GM21526 (cell line): ENCODE results near the gene MAP3K13.

Experiments
- ATAC-seq: cut with Tn5 transposase; IDR thresholded peaks from one replicate; pipeline ENCODE4 v1.9.1; 2021; ENCODE audit warnings: moderate library complexity; ENCODE audit not compliant: unreplicated experiment, low FRiP score

The MAP3K13 gene, protein sequence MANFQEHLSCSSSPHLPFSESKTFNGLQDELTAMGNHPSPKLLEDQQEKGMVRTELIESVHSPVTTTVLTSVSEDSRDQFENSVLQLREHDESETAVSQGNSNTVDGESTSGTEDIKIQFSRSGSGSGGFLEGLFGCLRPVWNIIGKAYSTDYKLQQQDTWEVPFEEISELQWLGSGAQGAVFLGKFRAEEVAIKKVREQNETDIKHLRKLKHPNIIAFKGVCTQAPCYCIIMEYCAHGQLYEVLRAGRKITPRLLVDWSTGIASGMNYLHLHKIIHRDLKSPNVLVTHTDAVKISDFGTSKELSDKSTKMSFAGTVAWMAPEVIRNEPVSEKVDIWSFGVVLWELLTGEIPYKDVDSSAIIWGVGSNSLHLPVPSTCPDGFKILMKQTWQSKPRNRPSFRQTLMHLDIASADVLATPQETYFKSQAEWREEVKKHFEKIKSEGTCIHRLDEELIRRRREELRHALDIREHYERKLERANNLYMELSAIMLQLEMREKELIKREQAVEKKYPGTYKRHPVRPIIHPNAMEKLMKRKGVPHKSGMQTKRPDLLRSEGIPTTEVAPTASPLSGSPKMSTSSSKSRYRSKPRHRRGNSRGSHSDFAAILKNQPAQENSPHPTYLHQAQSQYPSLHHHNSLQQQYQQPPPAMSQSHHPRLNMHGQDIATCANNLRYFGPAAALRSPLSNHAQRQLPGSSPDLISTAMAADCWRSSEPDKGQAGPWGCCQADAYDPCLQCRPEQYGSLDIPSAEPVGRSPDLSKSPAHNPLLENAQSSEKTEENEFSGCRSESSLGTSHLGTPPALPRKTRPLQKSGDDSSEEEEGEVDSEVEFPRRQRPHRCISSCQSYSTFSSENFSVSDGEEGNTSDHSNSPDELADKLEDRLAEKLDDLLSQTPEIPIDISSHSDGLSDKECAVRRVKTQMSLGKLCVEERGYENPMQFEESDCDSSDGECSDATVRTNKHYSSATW

GRCh38 chr3:185362850-185363661, at the start of gene MAP3K13:
Gene MAP3K13 (plus strand): TSS chr3:185363136. CDS start chr3:185428582, 65,446 bp downstream.
- peak; percentile 92 for ATAC-seq

DNA sequence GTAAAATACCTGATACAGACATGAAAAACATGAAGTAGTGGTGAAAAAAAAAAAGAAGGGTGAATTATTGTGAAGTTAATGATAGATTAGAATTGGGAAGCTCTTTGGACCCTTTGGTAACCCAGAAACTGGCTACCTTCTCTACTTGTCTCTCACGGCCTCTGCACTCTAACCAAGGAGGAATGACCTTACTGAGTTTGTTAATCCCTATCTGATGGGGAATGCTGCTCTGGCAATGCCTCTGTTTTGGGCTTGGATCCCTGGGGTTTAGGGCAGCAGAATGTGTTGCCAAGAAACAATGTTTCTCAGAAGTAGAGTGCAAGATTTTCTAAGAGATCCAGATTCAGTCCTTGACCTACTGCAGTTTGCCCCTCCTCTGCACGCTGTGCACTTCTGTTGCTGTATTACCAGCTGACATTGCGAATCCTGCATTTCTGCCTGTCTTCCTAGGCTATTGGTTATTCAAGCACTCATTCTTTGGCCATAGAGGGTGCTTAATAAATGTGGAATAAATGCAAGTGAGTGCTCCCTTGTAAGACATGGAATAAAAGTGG, 49.2 kb upstream of the MAP3K13 start:
- no peak for ATAC-seq

- ATAC-seq, result no peak
Observed at GRCh38 chr3:185316740-185317412, 46.1 kb upstream of the MAP3K13 start.

GRCh38 chr3:185317674-185318073, 45.3 kb upstream of the MAP3K13 start:
- no peak for ATAC-seq

- ATAC-seq, result no peak
Observed at GRCh38 chr3:185318141-185318540, 44.8 kb upstream of the MAP3K13 start.

DNA sequence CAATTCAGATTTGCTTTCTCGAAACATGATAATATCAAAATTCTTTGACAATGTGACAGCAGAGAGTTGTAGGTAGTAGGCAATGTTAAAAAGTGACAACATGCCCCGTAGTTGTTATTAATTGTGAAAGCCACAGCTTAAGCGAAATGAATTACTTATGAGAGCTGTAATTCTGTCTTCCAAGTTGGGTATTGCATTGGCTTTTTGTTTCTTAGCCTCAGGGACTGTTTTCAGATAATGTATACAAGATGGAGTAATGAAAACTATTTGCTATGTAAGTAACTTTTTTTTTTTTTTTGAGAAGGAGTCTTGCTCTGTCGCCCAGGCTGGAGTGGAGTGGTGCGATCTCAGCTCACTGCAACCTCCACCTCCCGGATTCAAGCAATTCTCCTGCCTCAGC, 43.1 kb upstream of the MAP3K13 start:
- ATAC-seq, result no peak

DNA sequence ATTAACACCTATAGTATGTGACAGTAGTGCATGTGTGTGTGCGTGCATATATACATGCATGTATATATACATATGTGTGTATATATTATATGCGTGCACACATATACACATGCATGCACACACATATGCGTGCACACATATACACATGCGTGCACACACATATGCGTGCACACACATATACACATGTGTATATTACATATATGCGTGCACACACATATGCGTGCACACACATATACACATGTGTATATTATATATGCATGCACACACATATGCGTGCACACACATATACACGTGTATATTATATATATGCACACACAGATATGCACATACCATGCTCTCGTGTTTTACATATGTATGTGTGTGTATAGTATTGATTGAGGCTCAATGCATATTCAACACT, 42.0 kb upstream of the MAP3K13 start:
- no peak for ATAC-seq

DNA sequence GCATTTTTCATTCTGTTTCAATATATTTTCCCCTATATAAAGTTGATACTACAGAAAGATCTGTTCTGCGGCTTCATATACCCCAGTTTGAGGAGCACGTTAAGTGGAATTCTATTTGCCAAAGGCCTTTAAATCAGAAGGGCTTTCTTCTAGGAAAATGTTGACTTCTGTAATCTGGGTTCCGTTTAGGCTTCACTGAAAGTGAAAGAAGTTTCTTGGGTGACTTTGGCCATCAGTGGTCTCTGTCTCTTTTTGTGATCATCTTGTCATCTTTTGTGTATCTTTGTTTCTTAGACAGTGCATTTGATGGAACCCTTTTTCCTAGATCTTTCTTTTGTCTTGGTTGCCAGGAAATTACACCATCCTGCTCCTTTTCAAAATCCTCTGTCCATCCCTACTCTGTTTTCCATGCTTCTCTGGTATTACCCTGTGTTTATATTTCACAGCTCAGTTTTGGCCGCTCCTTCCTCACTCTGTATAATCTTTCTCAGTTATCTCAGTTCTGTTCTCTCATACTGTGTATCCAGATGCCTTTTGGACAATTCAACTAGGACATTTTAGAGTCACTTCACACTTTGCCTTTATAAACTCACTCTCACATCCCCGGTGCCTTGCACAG, 40.7 kb upstream of the MAP3K13 start:
- ATAC-seq, result no peak

GRCh38 chr3:185325946-185326791, 36.8 kb upstream of the MAP3K13 start:
- ATAC-seq, result no peak

DNA sequence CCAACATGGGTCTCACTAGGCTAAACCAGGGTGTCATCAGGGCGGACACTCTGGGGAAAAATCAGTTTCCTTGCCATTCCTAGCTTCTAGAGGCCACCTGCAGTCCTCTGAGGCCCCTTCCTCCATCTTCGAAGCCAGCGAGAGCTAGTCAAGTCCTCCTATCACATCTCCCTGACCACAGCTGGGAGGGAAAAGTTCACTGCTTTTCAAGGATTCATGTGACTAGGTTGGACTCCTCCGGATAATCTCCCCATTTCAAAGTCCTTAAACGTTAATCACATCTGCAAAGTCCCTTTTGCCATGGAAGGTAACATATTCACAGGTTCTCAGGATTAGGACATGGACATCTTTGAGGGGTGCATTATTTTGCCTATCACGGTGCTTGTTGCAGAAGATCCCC, 35.9 kb upstream of the MAP3K13 start:
- ATAC-seq, result no peak

DNA sequence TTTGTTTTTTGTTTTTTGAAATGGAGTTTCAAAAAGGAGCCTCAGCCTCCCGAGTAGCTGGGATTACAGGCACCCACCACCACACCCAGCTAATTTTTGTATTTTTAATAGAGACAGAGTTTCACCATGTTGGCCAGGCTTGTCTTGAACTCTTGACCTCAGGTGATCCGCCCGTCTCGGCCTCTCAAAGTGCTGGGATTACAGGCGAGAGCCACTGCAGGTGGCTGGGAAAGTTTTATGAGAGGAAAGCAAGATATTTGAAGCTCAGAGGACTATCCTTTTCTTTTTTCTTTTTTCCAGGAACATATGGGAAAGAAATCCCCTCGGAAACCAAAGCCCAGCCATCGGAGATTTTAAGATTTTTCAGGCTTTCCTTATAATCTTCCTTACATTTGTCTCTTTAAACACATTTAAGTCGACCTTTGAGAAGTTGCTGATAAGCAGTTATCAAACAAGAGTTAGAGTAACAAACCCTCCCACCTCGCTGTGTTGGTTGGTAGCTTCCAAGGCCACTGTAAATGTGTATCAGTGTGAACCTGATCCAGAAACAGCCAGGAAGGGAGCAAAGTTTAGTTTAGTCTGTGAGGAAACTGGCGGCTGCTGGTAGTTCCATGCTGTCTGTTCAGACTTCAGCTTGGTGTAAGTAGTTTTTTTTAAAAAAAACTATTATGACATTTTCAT, 34.5 kb upstream of the MAP3K13 start:
- ATAC-seq, result no peak

DNA sequence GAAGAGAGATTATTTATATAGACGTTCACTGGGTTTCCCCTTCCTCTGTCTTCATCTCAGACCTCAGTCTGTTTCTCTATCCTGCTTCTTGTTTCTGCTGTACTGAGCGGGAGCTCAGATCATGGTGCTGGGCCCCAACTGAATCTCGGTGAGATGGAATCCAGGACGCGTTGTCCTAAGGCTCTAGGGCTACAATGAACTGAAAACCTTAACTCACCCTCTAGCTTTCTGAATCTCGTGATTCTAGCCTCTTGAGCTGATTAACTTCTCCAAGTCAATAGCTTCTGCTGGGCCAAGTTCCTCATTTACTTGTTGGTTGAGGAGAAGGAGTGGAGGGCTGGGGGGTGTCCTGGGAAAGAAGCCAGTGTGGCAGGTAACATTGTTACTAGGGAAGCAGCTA, 32.7 kb upstream of the MAP3K13 start:
- no peak for ATAC-seq

- no peak for ATAC-seq
Observed at GRCh38 chr3:185330644-185331043, 32.3 kb upstream of the MAP3K13 start.

DNA sequence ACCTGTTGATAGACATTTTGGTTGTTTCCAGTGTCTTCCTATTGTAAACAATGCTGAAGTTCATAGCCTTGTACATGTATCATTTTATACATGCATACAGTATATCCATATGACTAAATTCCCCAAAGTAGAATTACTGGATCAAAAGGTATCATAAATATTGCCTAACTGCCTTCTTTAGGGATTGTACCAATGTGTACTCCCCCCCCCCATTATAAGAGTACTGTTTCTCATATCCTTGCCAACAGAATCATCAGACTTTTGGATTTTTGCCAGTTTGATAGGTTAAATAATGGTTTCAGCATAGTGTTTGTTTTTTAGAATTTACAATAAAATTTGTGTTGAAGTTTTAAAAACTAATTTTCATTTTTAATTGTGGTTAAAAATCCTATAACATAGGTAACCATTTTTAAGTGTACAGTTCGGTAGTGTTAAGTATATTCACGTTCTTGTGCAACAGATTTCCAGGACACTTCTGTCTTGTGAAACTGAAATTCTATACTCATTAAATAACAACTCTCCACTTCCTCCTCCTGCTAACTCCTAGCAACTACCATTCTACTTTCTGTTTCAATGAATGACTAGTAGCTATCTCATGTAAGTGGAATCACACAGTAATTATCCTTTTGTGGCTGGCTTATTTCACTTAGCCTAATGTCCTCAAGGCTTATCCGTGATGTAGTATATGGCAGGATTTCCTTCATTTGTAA, 30.8 kb upstream of the MAP3K13 start:
- ATAC-seq, result peak; percentile 95

- no peak for ATAC-seq
Observed at GRCh38 chr3:185335799-185336198, 27.1 kb upstream of the MAP3K13 start.

DNA sequence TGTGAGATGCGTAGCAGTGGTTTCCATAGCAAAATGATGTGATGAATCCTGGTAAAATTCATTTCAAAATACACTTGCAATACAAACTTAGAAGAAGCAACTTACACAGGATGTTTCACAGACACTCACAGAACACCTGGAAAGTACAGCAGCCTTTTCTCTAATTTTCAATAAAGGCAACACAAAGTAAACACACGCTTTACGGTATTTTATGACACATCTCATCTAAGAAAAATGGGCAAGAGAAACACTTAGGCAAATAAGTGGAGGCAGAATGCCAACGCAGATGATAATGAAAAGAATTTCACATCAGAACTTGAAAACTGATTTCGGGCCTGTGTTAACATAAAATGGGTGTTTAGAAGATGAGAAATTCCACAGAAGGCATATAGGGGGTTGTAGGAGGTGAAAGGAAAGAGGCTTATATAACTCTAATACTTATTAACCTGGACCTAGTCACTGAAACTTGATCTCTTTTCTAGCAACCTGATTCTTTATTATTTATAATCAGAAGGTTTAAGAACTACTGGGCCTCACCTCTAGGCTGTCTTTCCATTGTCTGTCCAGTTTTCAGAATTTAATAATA, 25.6 kb upstream of the MAP3K13 start:
- no peak for ATAC-seq

DNA sequence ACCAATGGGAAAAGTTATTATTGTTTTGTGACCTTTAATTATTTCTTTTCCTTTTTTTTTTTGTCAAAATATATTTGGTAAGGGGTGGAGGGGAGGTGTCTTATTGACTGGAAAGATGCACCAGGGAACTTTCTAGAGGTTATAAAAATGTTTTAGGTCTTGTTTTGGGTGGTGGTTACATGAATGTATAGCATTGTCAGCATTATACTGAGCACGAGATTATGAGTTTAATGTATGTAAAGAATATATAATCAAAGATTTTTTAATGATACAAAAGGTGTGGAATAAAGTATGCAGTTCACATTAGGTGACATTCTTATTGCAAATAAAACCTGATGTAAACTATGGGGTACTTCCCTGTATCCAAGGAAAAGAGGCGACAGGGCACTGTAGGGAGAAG, 23.0 kb upstream of the MAP3K13 start:
- no peak for ATAC-seq
